WTC11 (cell line): ENCODE data around the gene VAV2. TPM values are rescaled to one million over a fixed set of nuclear protein-coding genes. Genes with fewer than 3 reads are reported as not detected.

Experiments used
- ATAC-seq: fragments of 200-7000 bp; cut with Tn5 transposase; 2 replicates; pipeline ENCODE4 v1.10.0; 2021; ENCODE audit warnings: mild to moderate bottlenecking, moderate library complexity
- CTCF ChIA-PET: fragments of 300-600 bp; sonication (Branson Sonifier 250); formaldehyde crosslinking; loops from one replicate; lab custom pipeline; 2021; ENCODE audit warnings: antibody characterized with exemption; lab: Charles Lee
- POLR2A ChIA-PET: fragments of 350-600 bp; sonication (Branson Sonifier 250); formaldehyde crosslinking; loops from one replicate; lab custom pipeline; 2021; ENCODE audit warnings: antibody characterized with exemption; lab: Charles Lee
- DNase-seq: peaks from one replicate; pipeline ENCODE4 v3.0.0; 2021; ENCODE audit warnings: low spot score
- H3K27ac Mint-ChIP-seq: 2 replicates; pipeline ENCODE4 v1.8.0; 2021; ENCODE audit warnings: mixed read lengths
- H3K27me3 Mint-ChIP-seq: 2 replicates; pipeline ENCODE4 v1.8.0; 2021; ENCODE audit warnings: low read depth, mild to moderate bottlenecking, moderate library complexity, mixed read lengths
- H3K36me3 Mint-ChIP-seq: 2 replicates; pipeline ENCODE4 v1.8.0; 2021; ENCODE audit warnings: mixed read lengths
- H3K4me1 Mint-ChIP-seq: 2 replicates; pipeline ENCODE4 v1.8.0; 2022; ENCODE audit warnings: mixed read lengths
- H3K4me3 Mint-ChIP-seq: 2 replicates; pipeline ENCODE4 v1.8.0; 2021; ENCODE audit warnings: mild to moderate bottlenecking, moderate library complexity, mixed read lengths
- H3K9me3 Mint-ChIP-seq: 2 replicates; pipeline ENCODE4 v1.8.0; 2021; ENCODE audit warnings: mixed read lengths
- AR ChIP-seq: fragments of 250-450 bp; sonication (Bioruptor Pico); IDR thresholded peaks from 2 replicates; pipeline ENCODE4 v1.9.0; 2021; ENCODE audit warnings: mild to moderate bottlenecking
- CBFB ChIP-seq: sonication (generic); formaldehyde crosslinking; IDR thresholded peaks from 2 replicates; pipeline ENCODE4 v1.8.1; 2022; ENCODE audit warnings: mild to moderate bottlenecking, low read depth, missing genetic modification reagents
- E2F4 ChIP-seq: sonication (generic); formaldehyde crosslinking; IDR thresholded peaks from 2 replicates; pipeline ENCODE4 v1.8.1; 2022; ENCODE audit warnings: low read depth, mild to moderate bottlenecking, moderate library complexity, missing genetic modification reagents, borderline replicate concordance
- GRHL2 ChIP-seq: fragments of 250-450 bp; sonication (Bioruptor Pico); IDR thresholded peaks from 2 replicates; pipeline ENCODE4 v1.8.0; 2022; ENCODE audit warnings: mild to moderate bottlenecking, moderate library complexity; ENCODE audit not compliant: insufficient replicate concordance, severe bottlenecking
- SMAD3 ChIP-seq: sonication (generic); formaldehyde crosslinking; IDR thresholded peaks from 2 replicates; pipeline ENCODE4 v1.8.0; 2022; ENCODE audit warnings: missing genetic modification reagents, mild to moderate bottlenecking, borderline replicate concordance
- SOX15 ChIP-seq: fragments of 250-450 bp; sonication (Bioruptor Pico); IDR thresholded peaks from 2 replicates; pipeline ENCODE4 v1.9.0; 2021; ENCODE audit warnings: mild to moderate bottlenecking
- TEAD1 ChIP-seq: sonication (generic); formaldehyde crosslinking; IDR thresholded peaks from 2 replicates; pipeline ENCODE4 v1.8.0; 2022; ENCODE audit warnings: mild to moderate bottlenecking, missing genetic modification reagents
- USF2 ChIP-seq: sonication (generic); formaldehyde crosslinking; IDR thresholded peaks from 2 replicates; pipeline ENCODE4 v1.8.1; 2023; ENCODE audit warnings: mild to moderate bottlenecking, missing genetic modification reagents, moderate library complexity
- ZMAT4 ChIP-seq: fragments of 250-450 bp; sonication (Bioruptor Pico); IDR thresholded peaks from 2 replicates; pipeline ENCODE4 v1.9.0; 2021; ENCODE audit warnings: mild to moderate bottlenecking
- ZNF138 ChIP-seq: sonication (generic); formaldehyde crosslinking; conservative IDR thresholded peaks from 2 replicates; pipeline ENCODE4 v1.8.1; 2022; ENCODE audit warnings: mild to moderate bottlenecking, moderate library complexity, missing genetic modification reagents
- ZNF263 ChIP-seq: sonication (generic); formaldehyde crosslinking; IDR thresholded peaks from 2 replicates; pipeline ENCODE4 v1.8.1; 2022; ENCODE audit warnings: low read depth, mild to moderate bottlenecking, moderate library complexity, missing genetic modification reagents
- ZNF396 ChIP-seq: fragments of 250-450 bp; sonication (Bioruptor Pico); IDR thresholded peaks from 2 replicates; pipeline ENCODE4 v1.8.0; 2021; ENCODE audit warnings: mild to moderate bottlenecking, moderate library complexity, borderline replicate concordance
- ZNF416 ChIP-seq: fragments of 250-450 bp; sonication (Bioruptor Pico); IDR thresholded peaks from 2 replicates; pipeline ENCODE4 v1.9.0; 2021; ENCODE audit warnings: mild to moderate bottlenecking, inconsistent platforms
- ZNF423 ChIP-seq: fragments of 250-450 bp; sonication (Bioruptor Pico); IDR thresholded peaks from 2 replicates; pipeline ENCODE4 v2.1.2; 2022; ENCODE audit warnings: mild to moderate bottlenecking, moderate library complexity
- total RNA-seq: library from RNA; stranded (reverse); gene quantifications from 3 replicates; pipeline ENCODE4 v1.2.3, GENCODE V29; 2021
- TF ChIP-seq, protein P1 (sequence below): fragments of 250-450 bp; sonication (Bioruptor Pico); conservative IDR thresholded peaks from 2 replicates; pipeline ENCODE4 v1.9.0; 2021; ENCODE audit warnings: mild to moderate bottlenecking
- TF ChIP-seq, protein P2 (sequence below): sonication (generic); formaldehyde crosslinking; IDR thresholded peaks from 2 replicates; pipeline ENCODE4 v1.8.1; 2023; ENCODE audit warnings: mild to moderate bottlenecking, missing genetic modification reagents

The VAV2 gene
- total RNA-seq, 1 experiment from 2014 or later = 39.7 TPM

DNA sequence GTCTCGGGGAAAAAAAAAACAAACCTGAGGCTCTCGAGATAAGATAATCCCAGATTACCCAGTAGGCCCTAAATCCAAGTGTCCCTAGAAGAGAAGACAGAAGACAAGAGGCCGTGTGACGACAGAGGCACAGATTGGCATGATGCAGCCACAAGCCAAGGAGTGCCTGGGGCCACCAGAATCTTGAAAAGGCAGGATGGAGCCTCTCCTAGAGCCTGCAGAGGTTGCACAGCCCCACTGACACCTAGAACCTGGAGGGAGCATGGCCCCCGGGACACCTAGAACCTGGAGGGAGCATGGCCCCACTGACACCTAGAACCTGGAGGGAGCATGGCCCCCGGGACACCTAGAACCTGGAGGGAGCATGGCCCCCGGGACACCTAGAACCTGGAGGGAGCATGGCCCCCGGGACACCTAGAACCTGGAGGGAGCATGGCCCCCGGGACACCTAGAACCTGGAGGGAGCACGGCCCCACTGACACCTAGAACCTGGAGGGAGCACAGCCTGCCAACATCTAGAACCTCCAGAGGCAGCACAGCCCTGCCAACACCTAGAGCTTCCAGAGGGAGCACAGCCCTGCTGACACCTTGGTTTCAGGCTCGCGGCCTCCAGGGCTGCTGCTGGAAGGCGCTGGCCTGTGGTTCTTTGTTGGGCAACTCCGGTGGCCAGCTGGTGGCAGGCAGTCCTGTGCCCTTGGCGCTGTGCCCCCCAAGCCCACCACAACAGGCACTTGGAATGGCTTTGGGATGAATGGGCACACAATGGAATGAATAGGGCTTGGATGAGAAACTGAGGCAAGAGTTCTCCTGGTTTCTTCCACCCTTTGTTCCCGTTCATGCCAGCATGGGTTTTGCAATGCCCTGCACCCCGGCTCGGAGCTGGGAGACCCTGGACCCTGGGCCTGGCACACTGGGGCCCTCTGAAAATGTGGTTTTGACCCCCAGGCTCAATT, 39.2 kb downstream of the VAV2 start (continued):
- TF ChIP-seq E2F4 = no peak

GRCh38 chr9:133951265-133951664, 40.9 kb downstream of the VAV2 start:
- Mint-ChIP-seq H3K4me1 (peaks cover 35% of the 10 kb centered on the region), H3K27me3 (no peaks in the 10 kb centered on the region), H3K27ac (no peak overlapping the region), H3K9me3 (no peaks in the 10 kb centered on the region), H3K36me3 (no peaks in the 10 kb centered on the region), H3K4me3 (no peak overlapping the region)
- DNase-seq (no peak), ATAC-seq (no peak)
- TF ChIP-seq SOX15 (no peak), AR (CRISPR knock-in tag) (no peak), GRHL2 (CRISPR knock-in tag) (no peak), ZMAT4 (CRISPR knock-in tag) (no peak), ZNF423 (no peak), ZNF138 (CRISPR knock-in tag) (no peak), ZNF416 (no peak)
- TF ChIP-seq, protein P1, sequence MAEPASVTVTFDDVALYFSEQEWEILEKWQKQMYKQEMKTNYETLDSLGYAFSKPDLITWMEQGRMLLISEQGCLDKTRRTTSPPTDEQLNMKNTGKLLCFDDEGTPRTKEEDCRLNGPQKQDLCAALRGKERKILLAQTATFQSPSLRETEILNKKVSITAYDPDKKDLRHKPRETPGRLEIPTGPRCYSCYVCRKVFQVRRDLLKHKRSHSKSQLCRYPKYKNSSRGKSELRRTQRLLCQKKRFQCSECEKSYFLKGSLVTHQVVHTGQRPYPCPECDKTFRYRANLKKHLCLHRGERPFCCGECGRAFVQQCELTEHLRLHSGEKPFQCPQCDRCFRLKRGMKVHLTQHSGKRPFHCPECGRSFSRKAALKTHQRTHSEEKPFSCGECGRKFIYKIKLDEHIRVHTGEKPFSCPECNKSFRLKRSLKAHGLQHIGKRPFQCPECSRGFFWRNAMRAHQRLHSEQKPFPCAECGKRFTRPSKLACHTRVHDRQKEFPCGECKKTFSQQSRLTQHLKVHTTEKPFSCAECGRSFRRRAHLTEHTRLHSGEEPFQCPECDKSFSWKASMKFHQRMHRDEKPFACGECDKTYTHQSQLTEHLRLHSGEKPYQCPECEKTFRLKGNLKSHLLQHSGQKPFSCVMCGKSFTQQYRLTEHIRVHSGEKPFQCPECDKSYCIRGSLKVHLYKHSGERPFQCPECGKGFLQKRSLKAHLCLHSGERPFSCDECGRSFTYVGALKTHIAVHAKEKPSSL (CRISPR knock-in tag) = no peak
- ChIA-PET CTCF (interaction anchor here (0.6 kb wide), 1 partner anchor 34 kb away, joined by 6 read pairs; no protein-coding TSS in a partner anchor), POLR2A (no interaction called here)

DNA sequence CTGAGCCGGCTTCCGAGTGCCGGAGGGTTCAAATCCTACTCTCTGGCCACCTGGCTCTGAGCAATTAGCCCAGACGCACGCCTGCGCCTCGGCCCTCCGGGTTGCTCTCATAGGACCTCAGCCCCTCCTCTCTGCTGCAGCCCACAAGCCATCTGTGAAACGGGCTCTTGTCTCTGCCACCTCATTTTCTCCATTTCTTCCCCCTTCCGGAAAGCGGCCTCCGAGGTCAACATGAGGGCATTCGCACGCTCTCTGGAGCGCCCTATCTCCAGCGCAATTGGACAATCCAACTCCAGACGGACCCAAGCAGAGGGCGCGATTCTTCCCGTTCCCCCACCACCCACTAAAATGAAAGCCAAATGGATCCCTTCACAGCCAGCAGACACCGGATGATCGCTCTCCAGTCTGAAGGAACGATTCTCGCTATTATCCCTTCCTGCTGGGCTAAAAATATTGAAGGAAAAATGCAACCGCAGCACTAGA, 41.5 kb downstream of the VAV2 start:
- ChIA-PET POLR2A (interaction anchor here (0.6 kb wide), 1 partner anchor 113 kb away, joined by 3 read pairs; no protein-coding TSS in a partner anchor), CTCF (no interaction called here)
- ATAC-seq (no peak), DNase-seq (no peak)
- no peak for TF ChIP-seq USF2 (CRISPR knock-in tag)
- no peak for TF ChIP-seq ZNF263 (CRISPR knock-in tag)
- no peak for TF ChIP-seq SMAD3 (CRISPR knock-in tag)
- TF ChIP-seq CBFB = no peak
- TF ChIP-seq ZNF396 (CRISPR knock-in tag) = no peak
- no peak for TF ChIP-seq TEAD1 (CRISPR knock-in tag)
- TF ChIP-seq, protein P2, sequence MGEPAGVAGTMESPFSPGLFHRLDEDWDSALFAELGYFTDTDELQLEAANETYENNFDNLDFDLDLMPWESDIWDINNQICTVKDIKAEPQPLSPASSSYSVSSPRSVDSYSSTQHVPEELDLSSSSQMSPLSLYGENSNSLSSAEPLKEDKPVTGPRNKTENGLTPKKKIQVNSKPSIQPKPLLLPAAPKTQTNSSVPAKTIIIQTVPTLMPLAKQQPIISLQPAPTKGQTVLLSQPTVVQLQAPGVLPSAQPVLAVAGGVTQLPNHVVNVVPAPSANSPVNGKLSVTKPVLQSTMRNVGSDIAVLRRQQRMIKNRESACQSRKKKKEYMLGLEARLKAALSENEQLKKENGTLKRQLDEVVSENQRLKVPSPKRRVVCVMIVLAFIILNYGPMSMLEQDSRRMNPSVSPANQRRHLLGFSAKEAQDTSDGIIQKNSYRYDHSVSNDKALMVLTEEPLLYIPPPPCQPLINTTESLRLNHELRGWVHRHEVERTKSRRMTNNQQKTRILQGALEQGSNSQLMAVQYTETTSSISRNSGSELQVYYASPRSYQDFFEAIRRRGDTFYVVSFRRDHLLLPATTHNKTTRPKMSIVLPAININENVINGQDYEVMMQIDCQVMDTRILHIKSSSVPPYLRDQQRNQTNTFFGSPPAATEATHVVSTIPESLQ (CRISPR knock-in tag) = no peak
- Mint-ChIP-seq H3K9me3 (no peaks in the 10 kb centered on the region), H3K27ac (0 out of 2 replicates have a peak overlapping the region, but pooled peaks have one; percentile 6), H3K4me1 (peaks cover 29% of the 10 kb centered on the region), H3K27me3 (no peaks in the 10 kb centered on the region), H3K36me3 (no peaks in the 10 kb centered on the region), H3K4me3 (no peak overlapping the region)
